Fibroblast of villous mesenchyme (primary cell): ENCODE measurements around the gene P4HB. TPM values are rescaled to one million over a fixed set of nuclear protein-coding genes. Genes with fewer than 3 reads are reported as not detected.

Experiments
- DNase-seq: peaks from one replicate; pipeline ENCODE4 v3.0.0-alpha.2; 2010; ENCODE audit warnings: low read depth
- H3K4me3 ChIP-seq: 2 replicates; pipeline ENCODE4 v1.5.1; 2011; ENCODE audit warnings: low read depth, mild to moderate bottlenecking, low read length
- CTCF ChIP-seq: IDR thresholded peaks from 2 replicates; pipeline ENCODE4 v1.5.1; 2012; ENCODE audit warnings: low read depth, mild to moderate bottlenecking, low read length; ENCODE audit not compliant: insufficient read depth
- total RNA-seq: library from RNA; depleted of rRNA; stranded (reverse); fragments of >200 nt; gene quantifications from 2 replicates; pipeline ENCODE4 v1.2.3, GENCODE V29; 2012

P4HB gene
- total RNA-seq, 1 donor, result 735 TPM

DNA sequence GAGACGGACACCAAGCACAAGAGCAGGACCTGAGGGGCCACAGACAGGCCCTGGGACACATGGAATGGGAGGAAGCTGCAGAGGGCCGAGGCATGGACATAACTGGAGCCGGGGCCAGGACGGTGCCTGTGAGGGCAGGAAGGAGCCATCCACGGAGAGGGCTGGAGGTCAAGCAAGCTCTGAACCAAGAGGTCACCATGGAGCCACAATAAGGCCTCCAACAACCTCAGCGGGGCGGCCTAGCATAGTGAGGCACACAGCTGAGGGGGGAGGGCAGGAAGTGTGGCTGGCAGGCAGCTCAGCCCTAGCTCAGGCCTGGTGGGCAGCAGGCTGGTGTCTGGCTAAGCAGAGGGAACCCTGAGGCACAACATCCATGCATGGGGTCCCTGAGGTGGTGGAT is 31.7 kb downstream of the P4HB start:
- TF ChIP-seq CTCF, result no peak
- no peak for DNase-seq

DNA sequence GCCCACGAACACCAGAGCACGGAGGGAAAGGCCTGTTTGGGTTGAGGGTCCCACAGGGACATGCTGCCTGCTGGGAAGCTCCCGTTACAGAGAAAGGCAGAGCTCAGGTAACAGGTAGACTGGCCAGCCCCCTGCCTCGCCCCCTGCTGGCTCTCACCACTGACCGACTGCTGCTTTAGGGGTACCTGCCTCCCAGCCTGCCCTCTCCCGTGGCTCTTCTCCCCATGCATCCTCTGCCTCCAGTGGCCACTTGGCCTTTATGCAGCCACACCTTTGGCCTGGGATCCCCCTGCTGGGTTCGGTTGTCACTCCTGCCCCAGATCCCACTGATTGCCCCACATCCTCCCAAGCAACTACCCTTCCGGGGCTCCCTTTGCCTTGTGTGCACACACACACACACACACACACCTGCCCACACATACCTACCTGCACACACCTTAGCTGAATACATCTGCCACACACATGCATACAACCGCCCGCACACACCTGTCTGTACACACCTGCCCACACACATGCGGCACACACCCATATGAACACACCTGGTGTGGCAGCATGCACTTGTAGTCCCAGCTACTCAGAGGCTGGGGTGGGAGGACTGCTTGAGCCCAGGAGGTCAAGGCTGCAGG is 34.4 kb downstream of the P4HB start:
- no peak for TF ChIP-seq CTCF
- no peak for DNase-seq
- H3K4me3 ChIP-seq, result no peak overlapping the region

More for the DNA sequence above, 31.7 kb downstream of the P4HB start:
- no peak overlapping the region for H3K4me3 ChIP-seq

DNA sequence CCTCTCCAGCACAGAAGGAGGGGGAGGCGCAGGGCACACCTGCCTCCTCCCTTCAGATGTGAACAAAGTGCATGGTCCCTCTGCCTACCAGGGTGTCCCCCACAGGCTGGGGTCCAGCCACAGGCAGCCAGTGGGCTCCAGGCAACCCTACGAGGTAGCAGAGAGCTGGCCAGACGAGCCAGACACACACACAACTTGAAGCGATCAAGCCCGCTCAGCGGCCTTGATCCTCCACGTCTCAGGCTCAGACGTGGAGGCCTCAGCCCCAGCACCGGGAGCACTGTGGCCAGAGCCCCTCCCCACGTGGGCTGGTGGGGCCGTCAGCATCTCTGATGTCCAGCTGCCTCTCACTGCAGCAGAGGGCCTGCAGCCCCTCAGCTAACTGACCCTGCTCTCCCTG is 35.7 kb downstream of the P4HB start:
- no peak overlapping the region for H3K4me3 ChIP-seq
- TF ChIP-seq CTCF, result no peak
- DNase-seq, result no peak

DNA sequence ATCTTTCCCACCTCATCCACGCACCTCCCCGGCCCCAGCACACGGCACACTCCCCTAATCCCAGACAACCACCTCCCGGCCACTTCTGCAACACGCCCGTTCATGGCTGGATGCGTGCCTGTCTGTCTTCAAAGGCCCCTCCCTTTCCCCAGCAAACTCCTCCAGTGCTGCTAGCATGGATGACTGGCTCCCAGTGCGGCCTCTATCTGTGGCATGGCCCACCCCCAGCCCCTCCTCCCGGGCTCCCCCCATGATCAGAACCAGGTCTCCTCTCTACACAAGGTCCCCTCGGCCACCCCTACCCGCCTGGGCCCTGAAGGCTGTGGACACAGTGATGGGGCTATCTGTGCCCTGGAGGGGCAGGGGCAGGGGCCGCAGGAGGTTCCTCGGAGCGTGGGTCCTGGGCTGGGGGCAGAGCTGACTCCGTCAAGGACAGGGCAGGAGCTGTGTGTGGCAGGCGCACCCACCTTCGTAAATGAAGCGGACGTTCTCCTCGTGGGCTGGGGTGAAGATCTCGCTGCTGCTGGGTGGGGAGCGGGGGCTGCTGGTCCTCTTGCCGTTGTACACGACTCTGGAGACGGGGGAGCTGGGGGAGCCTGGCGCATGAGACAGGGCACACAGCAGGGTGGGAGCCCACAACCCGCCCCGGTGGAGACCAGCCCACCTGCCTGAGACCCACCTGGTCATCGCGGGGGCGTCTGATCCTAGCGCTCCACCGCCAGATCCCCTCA is 36.4 kb downstream of the P4HB start:
- TF ChIP-seq CTCF, result no peak
- H3K4me3 ChIP-seq, result no peak overlapping the region
- DNase-seq, result no peak

GRCh38 chr17:81822996-81823819 is 37.1 kb downstream of the P4HB start:
- no peak overlapping the region for H3K4me3 ChIP-seq
- DNase-seq, result no peak
- TF ChIP-seq CTCF, result no peak

GRCh38 chr17:81822312-81822637 is 38.1 kb downstream of the P4HB start:
- no peak overlapping the region for H3K4me3 ChIP-seq
- no peak for DNase-seq
- no peak for TF ChIP-seq CTCF
